ENCODE measurements around the gene COX8A.

COX8A gene

DNA sequence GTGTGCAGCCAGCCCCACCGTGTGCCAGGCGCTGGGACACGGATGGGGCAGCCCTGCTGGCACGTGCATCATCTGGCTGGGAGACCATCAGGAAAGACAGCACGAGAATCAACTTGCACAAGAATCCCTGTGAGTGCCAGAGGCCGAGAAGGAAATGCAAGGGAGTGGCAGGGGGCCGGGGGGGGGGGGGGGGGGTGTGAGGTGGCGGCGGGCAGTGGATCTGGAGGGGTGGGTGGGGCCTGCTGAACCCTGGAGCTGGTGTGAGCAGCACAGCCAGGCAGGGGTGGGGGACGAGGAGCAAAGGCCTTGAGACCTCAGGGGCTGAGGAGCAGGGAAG is 47.3 kb downstream of the COX8A start:
- TF ChIP-seq, protein P1, sequence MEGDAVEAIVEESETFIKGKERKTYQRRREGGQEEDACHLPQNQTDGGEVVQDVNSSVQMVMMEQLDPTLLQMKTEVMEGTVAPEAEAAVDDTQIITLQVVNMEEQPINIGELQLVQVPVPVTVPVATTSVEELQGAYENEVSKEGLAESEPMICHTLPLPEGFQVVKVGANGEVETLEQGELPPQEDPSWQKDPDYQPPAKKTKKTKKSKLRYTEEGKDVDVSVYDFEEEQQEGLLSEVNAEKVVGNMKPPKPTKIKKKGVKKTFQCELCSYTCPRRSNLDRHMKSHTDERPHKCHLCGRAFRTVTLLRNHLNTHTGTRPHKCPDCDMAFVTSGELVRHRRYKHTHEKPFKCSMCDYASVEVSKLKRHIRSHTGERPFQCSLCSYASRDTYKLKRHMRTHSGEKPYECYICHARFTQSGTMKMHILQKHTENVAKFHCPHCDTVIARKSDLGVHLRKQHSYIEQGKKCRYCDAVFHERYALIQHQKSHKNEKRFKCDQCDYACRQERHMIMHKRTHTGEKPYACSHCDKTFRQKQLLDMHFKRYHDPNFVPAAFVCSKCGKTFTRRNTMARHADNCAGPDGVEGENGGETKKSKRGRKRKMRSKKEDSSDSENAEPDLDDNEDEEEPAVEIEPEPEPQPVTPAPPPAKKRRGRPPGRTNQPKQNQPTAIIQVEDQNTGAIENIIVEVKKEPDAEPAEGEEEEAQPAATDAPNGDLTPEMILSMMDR (IDR thresholded peaks at IDR 0.05), result no peak

- TF ChIP-seq, protein P1 (IDR thresholded peaks at IDR 0.05), result no peak
Observed at GRCh38 chr11:64022125-64022784, 47.8 kb downstream of the COX8A start.

DNA sequence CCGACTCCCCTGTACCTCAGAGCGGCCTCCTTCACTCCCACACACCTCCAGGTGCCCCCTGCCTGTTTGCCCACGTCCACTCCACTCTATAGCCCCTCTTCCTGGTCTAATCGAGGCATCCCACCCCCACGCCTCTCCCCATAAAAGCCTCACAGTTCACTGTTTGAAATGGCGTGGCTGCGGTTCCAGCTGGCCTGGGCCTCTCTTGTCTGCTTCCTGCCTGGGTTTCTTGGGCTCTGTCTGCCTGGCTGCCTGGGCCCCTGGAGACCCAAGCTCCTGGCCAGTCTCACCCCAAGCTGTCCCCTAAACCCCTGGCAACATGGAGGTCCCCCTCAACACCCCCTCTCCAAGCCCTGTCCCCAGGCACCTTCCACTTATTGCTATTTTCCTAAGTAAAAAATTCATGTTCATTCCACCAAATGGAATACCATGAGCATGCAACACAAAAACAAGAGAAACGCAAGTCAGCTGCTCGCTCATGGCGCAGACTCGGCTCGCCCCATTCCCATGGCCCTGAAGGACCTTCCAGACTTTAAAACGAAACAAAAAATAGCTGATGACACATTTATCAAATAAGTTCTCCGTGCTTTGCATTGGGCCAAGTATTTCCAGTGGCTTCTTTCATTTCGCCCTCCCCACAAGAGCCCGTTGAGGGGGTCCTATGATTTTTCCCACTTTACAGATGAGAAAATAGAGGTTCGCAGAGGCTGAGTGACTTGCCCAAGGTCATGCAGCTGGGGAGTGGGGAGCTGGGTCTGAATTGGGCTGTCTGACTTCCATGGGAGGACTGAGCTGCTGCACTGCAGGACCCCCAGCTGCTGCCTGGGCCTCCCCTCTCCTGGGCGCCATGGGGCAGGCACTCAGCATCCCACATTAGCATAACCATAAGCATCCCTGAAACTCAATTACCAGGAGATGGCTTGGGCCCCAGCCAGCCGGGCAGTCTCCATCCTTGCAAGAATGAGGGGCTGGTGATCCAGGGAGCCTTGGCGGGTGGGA is 49.6 kb downstream of the COX8A start:
- TF ChIP-seq, protein P1 (IDR thresholded peaks at IDR 0.05), result no peak

DNA sequence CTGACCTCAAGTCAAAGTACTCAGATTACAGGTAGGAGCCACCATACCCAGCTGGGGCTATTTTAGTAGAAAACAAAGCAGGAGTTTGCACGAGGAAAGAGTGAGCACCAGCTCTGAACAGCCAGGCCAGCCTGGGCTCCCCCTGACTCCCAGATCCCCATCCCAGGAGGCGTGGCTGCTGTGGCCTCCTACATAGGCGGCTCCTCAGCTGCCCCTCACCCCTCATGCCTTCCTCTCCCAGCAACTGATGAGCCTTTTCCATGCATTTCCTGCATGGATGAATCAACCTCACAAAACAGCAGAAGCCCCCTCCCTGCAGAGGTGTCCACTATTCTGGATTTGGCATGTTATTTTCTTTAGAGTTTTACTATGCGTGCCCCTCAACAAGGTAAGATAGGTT is 50.8 kb downstream of the COX8A start:
- TF ChIP-seq, protein P1 (IDR thresholded peaks at IDR 0.05), result no peak
